Uterus (tissue), 4 donors: ENCODE measurements around the gene ATP6V0A4. TPM values are rescaled to one million over a fixed set of nuclear protein-coding genes. Genes with fewer than 3 reads are reported as not detected.

ENCODE experiments used
- DNase-seq, 2 donors: peaks; one replicate each; pipeline ENCODE4 v3.0.0-alpha.2; 2019 to 2020
- H3K27ac ChIP-seq, 2 donors: fragments of 200-600 bp; sonication (generic); 1 replicate in 1 of 2; 2 replicates in 1 of 2; pipeline ENCODE4 v1.5.1; 2016 to 2018
- H3K27me3 ChIP-seq, 2 donors: fragments of 200-600 bp; sonication (generic); one replicate each; pipeline ENCODE4 v1.5.1; 2018 to 2019; ENCODE audit warnings: control low read depth in 1 of 2
- H3K36me3 ChIP-seq, 2 donors: fragments of 200-600 bp; sonication (generic); one replicate each; pipeline ENCODE4 v1.5.1; 2019; ENCODE audit warnings: control low read depth in 1 of 2
- H3K4me1 ChIP-seq, 2 donors: fragments of 200-600 bp; sonication (generic); one replicate each; pipeline ENCODE4 v1.5.1; 2018 to 2019; ENCODE audit warnings: control low read depth in 1 of 2
- H3K4me3 ChIP-seq, 2 donors: fragments of 200-600 bp; sonication (generic); 1 replicate in 1 of 2; 2 replicates in 1 of 2; pipeline ENCODE4 v1.5.1; 2018 to 2019; ENCODE audit warnings: mild to moderate bottlenecking in 1 of 2
- H3K9me3 ChIP-seq, 2 donors: fragments of 200-600 bp; sonication (generic); one replicate each; pipeline ENCODE4 v1.5.1; 2019; ENCODE audit warnings: control low read depth in 1 of 2
- POLR2A ChIP-seq, 2 donors: fragments of 450-650 bp; IDR thresholded peaks; one replicate each; pipeline ENCODE4 v1.6.1; 2016; ENCODE audit warnings: antibody characterized with exemption in 2 of 2, mild to moderate bottlenecking in 1 of 2, moderate library complexity in 1 of 2
- intact Hi-C: fragments of 100-400 bp; cut with DNase I; formaldehyde crosslinking; loops from one replicate; pipeline ENCODE4 v1.15.1; 2023; ENCODE audit warnings: low total_unique reads
- total RNA-seq, 4 donors: library from RNA; depleted of rRNA in 3 of 4; stranded (reverse); fragments of >200 nt in 3 of 4; gene quantifications; one replicate each; pipeline versions ENCODE4 v1.1.0 to v1.2.4, GENCODE V29; 2014 to 2023
- TF ChIP-seq, protein P1 (sequence below), 4 experiments: fragments of 200-600 bp in 2 of 4; fragments of 450-650 bp in 2 of 4; sonication (generic) in 2 of 4; IDR thresholded peaks; one replicate each; pipeline ENCODE4 v1.5.1; 2016 to 2019; ENCODE audit warnings: antibody characterized with exemption in 4 of 4, mild to moderate bottlenecking in 2 of 4, moderate library complexity in 1 of 4
- donor health status: DM: yes; HTN: yes; CAD: no.

ATP6V0A4 gene
- total RNA-seq, 4 donors from 2014 or later: not detected

DNA sequence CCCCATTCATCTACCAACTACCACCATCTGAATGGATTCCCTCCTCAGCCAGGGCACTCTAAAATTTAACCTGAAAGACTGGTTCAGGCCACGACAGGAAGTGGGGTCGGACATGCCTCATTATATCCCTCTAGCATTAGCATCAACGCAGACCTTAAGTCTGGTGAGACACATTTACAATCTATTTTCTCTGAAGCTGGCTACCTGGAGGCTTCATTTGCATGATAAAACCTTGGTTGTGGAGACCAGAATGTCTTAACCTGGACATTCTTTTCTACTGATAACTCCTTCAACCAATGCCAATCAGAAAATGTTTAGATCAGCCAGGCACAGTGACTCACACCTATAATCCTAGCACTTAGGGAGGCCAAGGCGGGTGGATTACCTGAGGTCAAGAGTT, 139.1 kb downstream of the ATP6V0A4 start:
- no peak for TF ChIP-seq POLR2A (IDR thresholded peaks at IDR 0.05)
- TF ChIP-seq, protein P1, sequence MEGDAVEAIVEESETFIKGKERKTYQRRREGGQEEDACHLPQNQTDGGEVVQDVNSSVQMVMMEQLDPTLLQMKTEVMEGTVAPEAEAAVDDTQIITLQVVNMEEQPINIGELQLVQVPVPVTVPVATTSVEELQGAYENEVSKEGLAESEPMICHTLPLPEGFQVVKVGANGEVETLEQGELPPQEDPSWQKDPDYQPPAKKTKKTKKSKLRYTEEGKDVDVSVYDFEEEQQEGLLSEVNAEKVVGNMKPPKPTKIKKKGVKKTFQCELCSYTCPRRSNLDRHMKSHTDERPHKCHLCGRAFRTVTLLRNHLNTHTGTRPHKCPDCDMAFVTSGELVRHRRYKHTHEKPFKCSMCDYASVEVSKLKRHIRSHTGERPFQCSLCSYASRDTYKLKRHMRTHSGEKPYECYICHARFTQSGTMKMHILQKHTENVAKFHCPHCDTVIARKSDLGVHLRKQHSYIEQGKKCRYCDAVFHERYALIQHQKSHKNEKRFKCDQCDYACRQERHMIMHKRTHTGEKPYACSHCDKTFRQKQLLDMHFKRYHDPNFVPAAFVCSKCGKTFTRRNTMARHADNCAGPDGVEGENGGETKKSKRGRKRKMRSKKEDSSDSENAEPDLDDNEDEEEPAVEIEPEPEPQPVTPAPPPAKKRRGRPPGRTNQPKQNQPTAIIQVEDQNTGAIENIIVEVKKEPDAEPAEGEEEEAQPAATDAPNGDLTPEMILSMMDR (IDR thresholded peaks at IDR 0.05): no peak
- DNase-seq: no peak
- no peaks in the 10 kb centered on the region for H3K27me3 ChIP-seq
- intact Hi-C loops: no loop called here
- H3K36me3 ChIP-seq: no peaks in the 10 kb centered on the region
- H3K9me3 ChIP-seq: peaks cover 0 to 7% of the 10 kb centered on the region in 2 donors
- no peak overlapping the region for H3K27ac ChIP-seq
- H3K4me1 ChIP-seq: no peaks in the 10 kb centered on the region
- no peak overlapping the region for H3K4me3 ChIP-seq

DNA sequence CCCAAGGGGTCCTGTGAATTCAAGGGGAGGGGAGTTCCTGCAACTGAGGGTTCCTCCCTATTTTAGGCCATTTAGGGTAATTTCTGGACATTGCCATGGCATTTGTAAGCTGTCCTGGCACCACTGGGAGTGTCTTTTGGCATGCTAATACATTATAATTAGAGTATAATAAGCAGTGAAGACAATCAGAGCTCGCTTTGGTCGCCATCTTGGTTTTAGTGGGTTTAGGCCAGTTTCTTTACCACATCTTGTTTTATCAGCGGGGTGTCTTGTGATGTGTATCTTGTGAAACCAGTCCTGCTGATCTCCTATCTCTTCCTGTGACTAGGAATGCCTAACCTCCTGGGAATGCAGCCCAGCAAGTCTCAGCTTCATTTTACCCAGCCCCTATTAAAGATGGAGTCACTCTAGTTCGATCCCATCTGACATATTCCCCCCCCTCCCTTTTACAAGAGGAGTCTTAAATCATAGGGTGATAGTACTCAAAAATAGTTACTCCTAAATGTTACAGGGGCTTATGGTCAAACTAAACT, 140.1 kb downstream of the ATP6V0A4 start:
- intact Hi-C loops: no loop called here
- TF ChIP-seq, protein P1 (IDR thresholded peaks at IDR 0.05): no peak
- no peak for TF ChIP-seq POLR2A (IDR thresholded peaks at IDR 0.05)
- no peak for DNase-seq
- Histone ChIP-seq H3K4me1 (no peaks in the 10 kb centered on the region), H3K9me3 (peaks cover 0 to 7% of the 10 kb centered on the region in 2 donors), H3K27me3 (no peaks in the 10 kb centered on the region), H3K4me3 (no peak overlapping the region), H3K36me3 (no peaks in the 10 kb centered on the region), H3K27ac (no peak overlapping the region)

DNA sequence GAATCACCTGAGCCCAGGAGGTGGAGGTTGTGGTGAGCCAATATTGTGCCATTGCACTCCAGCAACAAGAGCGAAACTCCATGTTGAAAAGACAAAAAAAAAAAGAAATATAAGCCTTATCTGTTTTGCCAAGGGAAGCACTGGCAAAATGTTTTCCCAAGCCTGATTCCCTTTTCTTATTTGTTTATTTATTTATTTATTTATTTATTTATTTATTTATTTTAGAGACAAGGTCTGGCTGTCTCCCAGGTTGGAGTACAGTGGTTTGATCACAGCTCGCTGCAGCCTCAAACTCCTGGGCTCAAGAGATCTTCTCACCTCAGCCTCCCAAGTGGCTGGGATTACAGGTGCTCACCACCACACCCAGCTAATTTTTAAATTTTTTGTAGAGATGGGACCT, 141.0 kb downstream of the ATP6V0A4 start:
- H3K27ac ChIP-seq: no peak overlapping the region
- no peak overlapping the region for H3K4me3 ChIP-seq
- no peaks in the 10 kb centered on the region for H3K4me1 ChIP-seq
- no peak for DNase-seq
- peaks cover 0 to 7% of the 10 kb centered on the region in 2 donors for H3K9me3 ChIP-seq
- H3K27me3 ChIP-seq: no peaks in the 10 kb centered on the region
- no peaks in the 10 kb centered on the region for H3K36me3 ChIP-seq
- intact Hi-C loops: no loop called here
- TF ChIP-seq, protein P1 (IDR thresholded peaks at IDR 0.05): no peak
- no peak for TF ChIP-seq POLR2A (IDR thresholded peaks at IDR 0.05)

Other genes with a start within 250 kb of the ATP6V0A4 start
- gene SVOPL, start 96.8 kb downstream of the ATP6V0A4 start, total RNA-seq: 1 to 10 TPM in 1 of 4 donors, under 1 TPM in 1, not detected in 2; 0.28 to 1.5 TPM
- under 1 TPM in 1 of 4 donors, not detected in 3; 0.35 TPM for gene TMEM213, start 202 bp downstream of the ATP6V0A4 start, total RNA-seq
- gene KIAA1549, start 183.2 kb upstream of the ATP6V0A4 start, total RNA-seq: 1 to 10 TPM; 1.2 to 8.6 (median 3.8) TPM
- gene ZC3HAV1L, start 237.8 kb upstream of the ATP6V0A4 start, total RNA-seq: 10 to 100 TPM in 3 of 4 donors, 1 to 10 TPM in 1; 10.0 to 73.0 (median 31.9) TPM